Measurements from ENCODE around the gene STAC2.

GRCh38 chr17:39187152-39187830, 38.5 kb downstream of the STAC2 start:
- TF ChIP-seq CTCF (IDR thresholded peaks at IDR 0.05) (no peak), POLR2AphosphoS5 (IDR thresholded peaks at IDR 0.05; ENCODE audit: low read depth, low read length) (no peak), REST (IDR thresholded peaks at IDR 0.05; ENCODE audit: insufficient read depth in 1 of 2, low read depth in 2 of 2, low read length in 1 of 2) (no peak), SIN3A (IDR thresholded peaks at IDR 0.05; ENCODE audit: borderline replicate concordance, insufficient read depth, low read depth, low read length) (no peak)
